ENCODE measurements around the gene ATF6B.

Gene ATF6B

GRCh38 chr6:32131439-32131948, 3.4 kb upstream of the ATF6B start:
- no peak for DNase-seq (ENCODE audit: low read depth in 2 of 2)

- no peak for DNase-seq (ENCODE audit: low read depth in 2 of 2)
Observed at GRCh38 chr6:32129297-32130088, 1.4 kb upstream of the ATF6B start.

GRCh38 chr6:32128751-32129296, 778 bp upstream of the ATF6B start:
- DNase-seq (ENCODE audit: low read depth in 2 of 2), result no peak

- DNase-seq (ENCODE audit: low read depth in 2 of 2), result no peak
Observed at GRCh38 chr6:32127409-32127716, 683 bp downstream of the ATF6B start.

- no peak for DNase-seq (ENCODE audit: low read depth in 2 of 2)
Observed at GRCh38 chr6:32126880-32127279, 1.2 kb downstream of the ATF6B start.

- no peak for DNase-seq (ENCODE audit: low read depth in 2 of 2)
Observed at GRCh38 chr6:32123681-32124080, 4.4 kb downstream of the ATF6B start.

- no peak for DNase-seq (ENCODE audit: low read depth in 2 of 2)
Observed at GRCh38 chr6:32120573-32121059, 7.4 kb downstream of the ATF6B start.

GRCh38 chr6:32118782-32119628, 9.0 kb downstream of the ATF6B start:
- peak; percentile 38 to 46 for DNase-seq (ENCODE audit: low read depth in 2 of 2)

- DNase-seq (ENCODE audit: low read depth in 2 of 2), result no peak
Observed at GRCh38 chr6:32117461-32117860, 10.6 kb downstream of the ATF6B start.

GRCh38 chr6:32116674-32117073, 11.4 kb downstream of the ATF6B start:
- DNase-seq (ENCODE audit: low read depth in 2 of 2), result no peak

GRCh38 chr6:32115623-32116022, 12.4 kb downstream of the ATF6B start:
- no peak for DNase-seq (ENCODE audit: low read depth in 2 of 2)

- DNase-seq (ENCODE audit: low read depth in 2 of 2), result no peak
Observed at GRCh38 chr6:32114796-32115195, 13.2 kb downstream of the ATF6B start.

- DNase-seq (ENCODE audit: low read depth in 2 of 2), result no peak
Observed at GRCh38 chr6:32113386-32114352, 14.4 kb downstream of the ATF6B start.

GRCh38 chr6:32112431-32112980, 15.5 kb downstream of the ATF6B start:
- no peak for DNase-seq (ENCODE audit: low read depth in 2 of 2)

- DNase-seq (ENCODE audit: low read depth in 2 of 2), result no peak
Observed at GRCh38 chr6:32111424-32112066, 16.5 kb downstream of the ATF6B start.

- DNase-seq (ENCODE audit: low read depth in 2 of 2), result no peak
Observed at GRCh38 chr6:32110632-32111031, 17.4 kb downstream of the ATF6B start.

GRCh38 chr6:32109765-32110160, 18.3 kb downstream of the ATF6B start:
- DNase-seq (ENCODE audit: low read depth in 2 of 2), result no peak

- DNase-seq (ENCODE audit: low read depth in 2 of 2), result no peak
Observed at GRCh38 chr6:32109114-32109764, 18.8 kb downstream of the ATF6B start, which contains the start of gene TNXB. TSS of gene TNXB (minus strand) at chr6:32109338. CDS start at chr6:32098198, 11,140 bp downstream.

- no peak for DNase-seq (ENCODE audit: low read depth in 2 of 2)
Observed at GRCh38 chr6:32108727-32109113, 19.3 kb downstream of the ATF6B start.

GRCh38 chr6:32108094-32108627, 19.9 kb downstream of the ATF6B start:
- DNase-seq (ENCODE audit: low read depth in 2 of 2), result no peak

Measured in stimulated activated CD8-positive, alpha-beta memory T cell treated with anti-CD3 and anti-CD28 coated beads, Interleukin-2, amount 100 ng/mL, for 1 hour (primary cell).